ELF-1 (cell line): ENCODE data around the gene TOLLIP.
"Not testable (repeated sequence)": the region's sequence is repeated elsewhere in the genome, so short reads cannot be mapped to it uniquely, and the experiment has no call there.

ENCODE experiments used
- DNase-seq: peaks from one replicate; pipeline ENCODE4 v3.0.0-alpha.2; 2016; ENCODE audit warnings: low read depth, low spot score

Gene TOLLIP

GRCh38 chr11:1343391-1344055 lies 34.1 kb upstream of the TOLLIP start:
- DNase-seq: no peak

DNA sequence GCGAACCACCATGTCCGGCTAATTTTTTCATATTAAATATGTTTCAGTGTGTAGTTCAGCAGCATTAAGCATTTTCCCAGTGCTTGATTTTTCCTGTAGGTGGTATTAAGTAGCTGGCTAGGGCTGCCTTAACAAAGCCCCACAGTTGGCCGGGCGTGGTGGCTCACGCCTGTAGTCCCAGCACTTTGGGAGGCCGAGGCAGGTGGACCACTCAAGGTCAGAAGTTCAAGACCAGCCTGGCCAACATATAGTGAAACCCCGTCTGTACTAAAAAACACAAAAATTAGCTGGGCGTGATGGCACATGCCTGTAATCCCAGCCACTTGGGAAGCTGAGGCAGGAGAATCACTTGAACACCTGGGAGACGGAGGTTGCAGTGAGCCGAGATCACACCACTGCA lies 33.5 kb upstream of the TOLLIP start:
- no peak for DNase-seq

GRCh38 chr11:1341928-1342524 lies 32.6 kb upstream of the TOLLIP start:
- no peak for DNase-seq

GRCh38 chr11:1341226-1341625 lies 31.8 kb upstream of the TOLLIP start:
- DNase-seq: not testable (repeated sequence)

GRCh38 chr11:1340111-1340510 lies 30.7 kb upstream of the TOLLIP start:
- no peak for DNase-seq

DNA sequence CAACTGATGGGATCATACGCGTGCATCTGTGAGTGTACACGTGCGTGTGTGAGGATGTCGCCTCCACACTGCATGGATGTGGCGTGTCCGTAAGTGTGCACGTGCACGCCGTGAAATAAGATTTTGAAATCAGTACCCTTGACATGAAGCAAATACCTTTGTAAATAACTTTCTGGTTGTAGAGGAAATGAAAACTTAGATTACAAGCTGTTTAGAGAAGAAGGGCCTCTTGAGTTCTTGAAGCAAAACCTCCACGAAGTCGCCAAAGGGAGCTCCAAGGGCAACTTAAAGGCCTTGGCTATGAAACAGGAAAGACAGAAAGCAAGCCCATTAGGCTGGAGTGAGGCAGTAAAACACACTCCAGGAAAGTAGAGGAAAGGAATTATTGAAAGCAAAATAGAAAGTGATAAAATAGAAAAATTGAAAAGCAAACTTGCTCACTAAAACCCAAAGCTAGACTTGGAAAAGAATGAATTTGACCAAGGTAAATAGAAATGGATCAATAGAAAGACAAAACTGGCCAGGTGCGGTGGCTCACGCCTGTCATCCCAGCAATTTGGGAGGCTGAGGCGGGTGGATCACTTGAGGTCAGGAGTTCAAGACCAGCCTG lies 29.7 kb upstream of the TOLLIP start:
- no peak for DNase-seq

DNA sequence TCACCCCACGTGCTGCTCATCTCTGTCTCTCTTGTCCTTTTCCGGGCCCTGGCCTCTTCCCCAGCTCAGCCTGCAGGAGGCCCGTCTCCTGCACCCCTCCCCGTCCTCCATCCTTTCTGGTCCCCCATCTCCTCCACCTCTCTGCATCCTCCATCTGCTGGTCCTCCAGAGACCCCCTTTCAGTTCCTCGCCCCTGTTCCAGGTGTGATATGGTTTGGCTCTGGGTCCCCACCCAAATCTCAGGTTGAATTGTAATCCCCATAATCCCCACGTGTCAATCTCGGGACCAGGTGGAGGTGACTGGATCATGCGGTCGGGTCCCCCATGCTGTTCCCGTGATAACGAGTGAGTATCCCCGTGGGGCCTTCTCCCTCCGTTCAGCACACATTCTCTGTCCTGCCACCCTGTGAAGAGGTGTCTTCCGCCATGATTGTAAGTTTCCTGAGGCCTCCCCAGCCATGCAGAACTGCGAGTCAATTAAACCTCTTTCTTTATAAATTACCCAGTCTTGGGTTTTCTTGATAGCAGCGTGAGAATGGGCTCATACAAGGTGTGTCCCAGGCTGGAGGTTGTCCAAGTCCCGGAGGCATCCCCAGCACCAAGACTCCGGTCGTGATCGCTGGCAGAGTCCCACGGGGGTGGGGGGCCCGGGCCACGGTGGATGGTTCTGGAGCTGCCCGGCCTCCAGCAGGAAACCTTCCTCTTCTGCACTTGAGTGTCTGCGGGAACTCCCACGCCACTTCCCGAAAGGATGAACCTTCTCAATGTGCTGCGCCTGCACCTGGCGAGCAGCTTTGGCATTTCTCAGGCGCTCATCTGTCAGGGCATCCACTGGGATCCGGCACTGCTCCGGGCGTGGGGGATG lies 29.0 kb upstream of the TOLLIP start:
- DNase-seq: no peak

DNA sequence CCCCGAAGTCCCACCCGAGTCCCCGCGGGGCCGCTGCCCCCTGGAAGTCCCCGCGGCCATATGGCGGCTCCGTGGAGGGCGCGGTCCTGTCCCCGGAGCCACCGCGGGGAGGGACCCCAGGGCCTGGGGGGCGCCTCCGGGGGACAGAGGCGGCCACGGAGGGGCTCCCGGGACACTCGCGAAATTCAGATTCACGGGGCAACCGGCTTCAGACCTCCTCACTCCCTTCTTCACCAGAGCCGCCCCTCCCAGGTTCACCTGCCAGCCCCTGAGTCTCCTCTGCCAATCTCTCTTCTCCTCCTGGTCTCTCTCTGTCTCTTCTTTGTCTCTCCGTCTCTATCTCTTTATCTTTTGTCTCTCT lies 28.2 kb upstream of the TOLLIP start:
- DNase-seq: no peak

DNA sequence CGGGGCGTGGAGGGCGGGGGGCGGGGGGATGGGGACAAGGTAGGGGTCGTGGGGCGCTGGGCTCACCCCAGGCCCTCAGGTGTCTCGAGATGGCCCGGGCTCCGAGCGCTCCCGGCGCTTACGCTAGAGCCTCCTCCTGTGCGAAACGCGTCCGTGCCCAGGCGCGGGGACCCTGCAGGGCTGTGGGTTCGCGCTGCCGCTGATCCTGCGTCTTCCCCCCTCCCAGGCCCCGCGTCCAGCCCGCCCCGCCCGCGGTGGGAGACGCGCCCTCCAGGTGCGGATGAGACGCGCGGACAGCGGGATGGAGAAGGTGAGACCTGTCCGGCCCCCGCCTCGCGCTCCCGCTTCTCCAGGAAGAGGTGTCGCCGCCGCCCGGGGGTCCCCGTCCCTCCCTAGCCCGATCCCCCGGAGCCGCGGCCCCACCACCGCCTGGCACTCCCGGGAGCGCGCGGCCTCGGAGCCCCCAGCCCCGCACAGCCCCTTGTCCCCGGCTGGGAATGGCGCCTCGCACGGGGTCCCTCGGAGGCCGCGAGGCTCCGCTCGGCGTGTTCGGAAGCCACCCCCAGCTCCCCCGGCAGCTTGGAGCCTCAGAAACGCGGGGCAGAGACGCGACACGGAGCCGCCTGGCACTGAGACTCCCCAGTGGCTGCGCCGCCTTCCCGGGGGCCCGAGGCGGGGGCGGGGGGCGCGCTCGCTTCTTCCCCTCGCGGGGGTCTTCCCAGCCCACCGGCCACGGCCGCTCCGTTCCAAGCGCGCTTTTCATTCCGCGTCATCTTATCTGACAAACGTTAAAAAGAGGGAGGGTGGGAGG lies 27.6 kb upstream of the TOLLIP start:
- DNase-seq: no peak

DNA sequence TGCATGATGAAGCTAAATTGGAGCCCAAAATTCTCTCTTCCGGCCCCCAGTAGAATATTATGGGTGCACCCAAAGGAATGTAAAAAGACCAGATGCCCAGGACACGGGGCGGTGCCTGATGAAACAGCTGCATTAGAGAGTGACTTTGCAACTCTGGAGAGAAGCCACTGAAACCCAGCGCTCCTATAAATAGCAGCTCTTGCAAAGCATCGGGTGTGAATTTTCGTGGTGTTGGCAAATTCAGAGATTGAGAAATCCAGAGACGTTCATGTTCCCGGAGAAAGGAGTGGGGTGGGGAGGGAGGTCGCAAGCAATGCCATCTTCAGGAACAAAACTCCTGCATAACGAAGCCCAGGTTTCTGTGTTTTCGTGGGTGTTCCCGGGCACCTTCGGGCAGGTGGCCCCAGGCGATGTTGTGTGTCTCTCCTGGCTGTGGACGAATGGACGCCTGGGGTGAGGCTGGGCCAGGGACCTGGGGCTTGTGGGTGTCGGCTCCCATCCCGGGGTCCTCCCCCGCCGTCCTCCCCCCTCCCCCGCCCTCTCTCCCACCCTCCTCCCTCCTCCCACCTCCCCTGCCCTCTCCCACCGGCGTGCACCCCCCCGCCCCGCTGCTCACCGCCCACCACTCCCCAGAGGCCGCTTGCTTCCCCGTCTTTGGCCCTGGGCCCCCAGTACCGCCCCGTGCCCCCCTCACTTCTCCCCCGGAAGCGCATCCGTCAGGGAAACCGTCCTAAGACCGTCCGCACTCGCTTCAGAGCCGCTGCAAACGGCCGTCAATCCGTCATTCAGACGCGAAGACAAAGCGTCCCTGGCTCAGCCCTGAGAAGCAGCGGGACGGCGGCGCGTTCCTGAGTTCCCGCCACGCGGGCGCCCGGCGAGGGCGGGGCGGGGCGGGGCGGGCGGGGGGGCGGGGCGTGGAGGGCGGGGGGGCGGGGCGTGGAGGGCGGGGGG lies 26.7 kb upstream of the TOLLIP start:
- peak; percentile 50 for DNase-seq

GRCh38 chr11:1335264-1335810 lies 25.9 kb upstream of the TOLLIP start:
- no peak for DNase-seq

DNA sequence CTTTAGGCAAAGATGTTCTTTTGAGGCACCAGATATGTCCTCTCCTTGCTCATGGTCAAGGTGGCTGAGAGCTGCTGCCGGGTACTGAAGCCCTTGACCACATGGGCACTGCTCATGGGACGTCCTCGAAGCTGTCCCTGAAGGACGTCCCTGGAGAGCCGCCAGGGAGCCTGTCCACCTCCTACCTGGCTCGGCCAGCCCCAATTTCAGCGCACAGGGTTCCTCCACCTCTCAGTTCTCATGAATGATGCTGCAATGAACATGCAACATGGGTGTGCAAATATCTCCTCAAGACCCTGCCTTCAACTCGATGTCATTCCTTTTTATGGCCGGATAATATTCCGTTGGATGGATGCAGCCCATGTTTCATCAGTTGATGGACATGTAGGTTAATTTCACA lies 24.4 kb upstream of the TOLLIP start:
- no peak for DNase-seq

DNA sequence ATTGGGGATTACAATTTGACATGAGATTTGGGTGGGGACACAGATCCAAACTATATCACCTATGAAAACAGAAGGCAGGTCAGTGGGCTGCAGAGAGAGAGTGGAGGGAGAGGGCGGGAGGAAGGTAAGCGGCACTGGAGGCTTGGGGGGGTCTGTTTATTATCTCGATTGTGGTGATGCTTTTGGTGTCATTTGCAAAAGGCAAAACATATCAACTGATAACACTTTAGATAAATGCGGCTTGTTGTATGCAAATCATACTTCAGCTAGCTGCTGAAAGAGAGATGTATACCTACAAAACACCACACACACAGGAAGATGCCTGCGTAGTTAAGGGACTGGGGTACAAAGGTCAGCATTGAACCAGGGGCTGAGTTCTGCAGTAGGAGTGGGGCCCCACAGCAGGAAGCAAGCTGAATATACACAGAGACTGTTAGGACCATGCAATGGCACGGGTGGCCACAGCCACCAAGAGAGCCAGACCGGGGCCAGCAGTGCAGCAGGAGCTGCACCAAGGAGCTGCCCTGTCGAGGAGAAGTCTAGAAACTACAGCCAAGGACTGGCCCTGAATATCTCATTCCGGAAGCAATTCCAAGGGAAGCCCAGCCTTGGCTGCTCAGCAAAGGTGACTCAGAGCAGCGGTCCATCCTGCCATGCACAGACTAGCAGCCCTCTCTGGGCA lies 23.8 kb upstream of the TOLLIP start:
- DNase-seq: no peak

DNA sequence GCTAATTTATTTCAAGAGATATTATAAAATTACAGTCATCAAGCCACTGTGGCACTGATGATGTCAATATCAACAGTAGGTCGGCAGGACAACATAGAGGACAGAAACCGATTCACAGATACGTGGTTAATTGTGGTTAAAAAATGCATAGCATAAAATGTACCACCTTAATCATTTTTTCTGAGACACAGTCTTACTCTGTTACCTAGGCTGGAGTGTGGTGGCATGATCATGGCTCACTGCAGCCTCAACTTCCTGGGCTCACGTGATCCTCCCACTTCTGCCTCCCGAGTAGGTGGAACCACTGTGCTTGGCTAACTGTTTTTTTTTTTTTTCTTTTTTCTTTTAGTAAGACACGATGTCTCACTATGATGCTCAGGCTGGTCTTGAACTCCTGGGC lies 21.0 kb upstream of the TOLLIP start:
- no peak for DNase-seq

GRCh38 chr11:1327064-1327460 lies 17.6 kb upstream of the TOLLIP start:
- no peak for DNase-seq

GRCh38 chr11:1326435-1327063 lies 17.1 kb upstream of the TOLLIP start:
- no peak for DNase-seq

DNA sequence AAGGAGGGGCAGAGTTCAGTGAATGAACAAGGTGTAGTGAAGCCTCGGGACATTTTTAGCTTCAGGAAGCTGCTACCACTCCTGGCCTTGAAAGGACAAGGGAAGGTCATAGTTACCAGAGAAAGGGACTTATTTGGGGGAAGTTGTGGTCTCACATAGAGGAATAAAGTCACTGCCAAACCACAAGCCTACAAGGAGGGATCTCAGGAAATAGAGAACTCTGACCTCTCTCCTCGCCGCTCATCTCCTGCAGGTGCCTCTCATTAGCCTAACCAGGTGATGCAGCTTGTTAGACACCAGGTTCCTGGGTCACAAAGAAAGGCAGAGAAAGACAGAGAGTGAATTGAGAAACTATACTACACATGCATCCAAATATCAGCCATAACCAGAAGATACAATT lies 14.3 kb upstream of the TOLLIP start:
- no peak for DNase-seq

DNA sequence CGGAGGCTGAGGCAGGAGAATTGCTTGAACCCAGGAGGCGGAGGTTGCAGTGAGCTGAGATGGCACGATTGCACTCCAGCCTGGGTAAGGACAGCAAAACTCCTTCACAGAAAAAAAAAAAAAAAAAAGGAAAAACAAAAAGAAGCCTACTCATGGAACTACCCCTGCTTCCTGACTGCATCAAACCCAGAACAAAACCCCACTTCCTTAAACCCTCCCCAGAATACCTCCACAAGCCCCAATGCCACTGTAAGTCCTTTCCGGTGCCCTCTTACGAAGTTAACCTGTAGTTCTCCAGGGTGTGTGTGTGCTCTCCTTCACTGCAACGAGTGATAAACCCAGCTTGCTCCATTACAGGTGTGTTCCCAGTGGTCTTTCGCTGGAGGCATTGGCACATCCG lies 8.6 kb upstream of the TOLLIP start:
- no peak for DNase-seq

DNA sequence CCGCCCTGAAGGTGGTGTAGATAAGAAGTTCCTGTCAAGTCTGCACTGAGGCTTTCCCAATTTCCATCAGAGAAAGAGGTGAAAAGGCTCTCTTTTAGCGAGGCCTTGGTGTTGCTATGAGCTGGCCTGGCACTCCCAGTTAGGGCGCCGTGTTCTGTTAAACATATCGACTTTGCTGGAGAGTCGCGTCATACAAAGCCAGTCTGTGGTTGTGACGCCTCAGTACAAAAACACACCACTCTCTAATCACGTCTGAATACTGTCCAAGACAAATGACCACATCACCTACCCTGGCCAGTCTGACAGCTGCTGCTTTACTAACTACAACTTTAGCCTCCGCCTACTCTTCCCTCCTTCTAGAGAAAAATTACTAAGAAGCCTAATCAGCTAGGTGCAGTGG lies 8.0 kb upstream of the TOLLIP start:
- DNase-seq: no peak
